Measurements from ENCODE around the gene PPM1L. TPM values are rescaled to one million over a fixed set of nuclear protein-coding genes. Genes with fewer than 3 reads are reported as not detected.
A peak's percentile ranks its signal among the peaks of the same experiment; 100 is the strongest.

PPM1L gene
- total RNA-seq, 1 experiment from 2014 or later = 13.2 TPM

DNA sequence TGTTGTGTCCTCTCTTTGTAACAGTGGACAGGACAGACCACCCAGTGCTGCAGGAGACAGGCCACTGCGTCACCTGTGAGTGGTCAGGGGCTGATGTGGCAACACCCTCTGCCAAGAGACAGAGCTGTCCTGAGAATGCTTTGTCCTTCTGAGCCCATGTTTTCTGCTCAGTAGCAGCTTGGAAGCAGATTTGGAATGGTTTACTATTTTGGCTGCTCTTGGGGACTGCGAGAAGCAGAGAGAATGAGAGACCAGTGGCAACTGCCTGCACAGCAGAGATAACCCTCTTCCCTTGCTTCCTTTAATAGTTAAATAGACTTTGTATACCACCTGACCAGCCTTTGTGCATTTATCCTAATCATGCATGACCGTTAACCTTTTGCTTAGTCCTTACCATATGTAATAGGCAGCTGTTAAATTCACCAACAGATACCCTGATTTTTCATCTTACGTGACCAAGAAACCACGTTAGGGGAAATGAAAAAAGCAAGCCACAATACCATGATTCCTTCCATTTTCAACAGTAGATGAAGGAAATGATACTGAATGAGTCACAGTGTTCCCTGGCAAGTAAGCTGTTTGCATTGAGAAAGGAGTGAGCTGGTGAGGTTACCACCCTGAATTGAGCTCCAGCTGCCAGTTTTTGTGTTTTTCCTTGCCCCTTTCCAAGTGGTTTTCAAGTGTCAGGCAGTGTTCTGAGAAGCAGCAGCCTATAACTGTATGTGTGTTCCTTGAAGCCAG, 313.6 kb downstream of the PPM1L start:
- H3K4me1 ChIP-seq (ENCODE audit: control insufficient read depth in 1 of 2, insufficient read depth in 2 of 2, low read length in 2 of 2) = no peaks in the 10 kb centered on the region
- H3K4me2 ChIP-seq (ENCODE audit: low read length) = no peak overlapping the region
- H3K36me3 ChIP-seq (ENCODE audit: control insufficient read depth in 1 of 2, insufficient read depth in 2 of 2, low read length in 2 of 2) = no peaks in the 10 kb centered on the region
- no peaks in the 10 kb centered on the region for H3K27me3 ChIP-seq (ENCODE audit: insufficient read depth, low read length)
- DNase-seq (ENCODE audit: low read depth, low spot score) (no peak), ATAC-seq (no peak)
- CTCF ChIA-PET = no interaction called here
- no peak overlapping the region for H2AFZ ChIP-seq (ENCODE audit: low read depth, low read length, poor library complexity, severe bottlenecking)
- intact Hi-C loops (cut with micrococcal nuclease) = no loop called here
- no peaks in the 10 kb centered on the region for H3K9me3 ChIP-seq (ENCODE audit: control insufficient read depth in 1 of 2, insufficient read depth in 1 of 2, low read depth in 1 of 2, low read length in 2 of 2)
- TF ChIP-seq SP1 (IDR thresholded peaks at IDR 0.05; ENCODE audit: low read depth) = 0 out of 2 replicates have a peak, but pooled peaks have one; percentile 9
- TF ChIP-seq, protein P1, sequence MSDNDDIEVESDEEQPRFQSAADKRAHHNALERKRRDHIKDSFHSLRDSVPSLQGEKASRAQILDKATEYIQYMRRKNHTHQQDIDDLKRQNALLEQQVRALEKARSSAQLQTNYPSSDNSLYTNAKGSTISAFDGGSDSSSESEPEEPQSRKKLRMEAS (IDR thresholded peaks at IDR 0.05) = no peak
- no TSS peak for BruUV-seq (replicated peaks)
- RAD21 ChIA-PET (ENCODE audit: low non-redundant PET in 1 of 2, low total read pairs in 2 of 2, uncharacterized antibody in 2 of 2, unreplicated experiment in 2 of 2) = no interaction called here
- no peak overlapping the region for H3K27ac ChIP-seq (ENCODE audit: low read depth, low read length)
- POLR2A ChIA-PET = no interaction called here
- no peaks in the 10 kb centered on the region for H4K20me1 ChIP-seq (ENCODE audit: insufficient read depth)
- no peak overlapping the region for H3K4me3 ChIP-seq (replicated peaks in 1 of 2; ENCODE audit: low read depth in 1 of 2, low read length in 2 of 2)
- H3K9ac ChIP-seq (ENCODE audit: low read length) = no peak overlapping the region
- no peaks in the 10 kb centered on the region for H3K79me2 ChIP-seq (ENCODE audit: insufficient read depth, low read length)
- no peaks in the 10 kb centered on the region for H3K9me2 ChIP-seq (ENCODE audit: insufficient read depth)

- ATAC-seq = no peak
Observed at GRCh38 chr3:161070252-161070930, 314.4 kb downstream of the PPM1L start.

More at GRCh38 chr3:161070252-161070930, 314.4 kb downstream of the PPM1L start:
- ChIA-PET POLR2A (no interaction called here), RAD21 (ENCODE audit: low non-redundant PET in 1 of 2, low total read pairs in 2 of 2, uncharacterized antibody in 2 of 2, unreplicated experiment in 2 of 2) (no interaction called here), CTCF (no interaction called here)
- BruUV-seq (replicated peaks) = no TSS peak
- Histone ChIP-seq H4K20me1 (ENCODE audit: insufficient read depth) (no peaks in the 10 kb centered on the region), H3K79me2 (ENCODE audit: insufficient read depth, low read length) (no peaks in the 10 kb centered on the region), H3K9me2 (ENCODE audit: insufficient read depth) (no peaks in the 10 kb centered on the region), H2AFZ (ENCODE audit: low read depth, low read length, poor library complexity, severe bottlenecking) (no peak overlapping the region), H3K27me3 (ENCODE audit: insufficient read depth, low read length) (no peaks in the 10 kb centered on the region), H3K27ac (ENCODE audit: low read depth, low read length) (no peak overlapping the region), H3K4me1 (ENCODE audit: control insufficient read depth in 1 of 2, insufficient read depth in 2 of 2, low read length in 2 of 2) (no peaks in the 10 kb centered on the region), H3K4me3 (replicated peaks in 1 of 2; ENCODE audit: low read depth in 1 of 2, low read length in 2 of 2) (no peak overlapping the region), H3K36me3 (ENCODE audit: control insufficient read depth in 1 of 2, insufficient read depth in 2 of 2, low read length in 2 of 2) (no peaks in the 10 kb centered on the region), H3K4me2 (ENCODE audit: low read length) (no peak overlapping the region), H3K9ac (ENCODE audit: low read length) (no peak overlapping the region), H3K9me3 (ENCODE audit: control insufficient read depth in 1 of 2, insufficient read depth in 1 of 2, low read depth in 1 of 2, low read length in 2 of 2) (no peaks in the 10 kb centered on the region)
- DNase-seq (ENCODE audit: low read depth, low spot score) = no peak
- intact Hi-C loops (cut with micrococcal nuclease) = no loop called here
- TF ChIP-seq ATF3 (IDR thresholded peaks at IDR 0.05) (no peak), EGR1 (IDR thresholded peaks at IDR 0.05; ENCODE audit: low read depth) (no peak), ZFX (IDR thresholded peaks at IDR 0.05) (no peak), SIN3A (IDR thresholded peaks at IDR 0.05; ENCODE audit: low read depth) (no peak), EZH2phosphoT487 (IDR thresholded peaks at IDR 0.05; ENCODE audit: borderline replicate concordance) (no peak), SRF (IDR thresholded peaks at IDR 0.05; ENCODE audit: low read depth) (no peak), ZBTB33 (IDR thresholded peaks at IDR 0.05; ENCODE audit: extremely low read depth, insufficient replicate concordance, low read length) (no peak), ELF1 (IDR thresholded peaks at IDR 0.05; ENCODE audit: borderline replicate concordance, low read depth) (no peak), RAD21 (IDR thresholded peaks at IDR 0.05; ENCODE audit: low read depth) (no peak)
- TF ChIP-seq, protein P1 (IDR thresholded peaks at IDR 0.05) = no peak
- TF ChIP-seq, protein P2, sequence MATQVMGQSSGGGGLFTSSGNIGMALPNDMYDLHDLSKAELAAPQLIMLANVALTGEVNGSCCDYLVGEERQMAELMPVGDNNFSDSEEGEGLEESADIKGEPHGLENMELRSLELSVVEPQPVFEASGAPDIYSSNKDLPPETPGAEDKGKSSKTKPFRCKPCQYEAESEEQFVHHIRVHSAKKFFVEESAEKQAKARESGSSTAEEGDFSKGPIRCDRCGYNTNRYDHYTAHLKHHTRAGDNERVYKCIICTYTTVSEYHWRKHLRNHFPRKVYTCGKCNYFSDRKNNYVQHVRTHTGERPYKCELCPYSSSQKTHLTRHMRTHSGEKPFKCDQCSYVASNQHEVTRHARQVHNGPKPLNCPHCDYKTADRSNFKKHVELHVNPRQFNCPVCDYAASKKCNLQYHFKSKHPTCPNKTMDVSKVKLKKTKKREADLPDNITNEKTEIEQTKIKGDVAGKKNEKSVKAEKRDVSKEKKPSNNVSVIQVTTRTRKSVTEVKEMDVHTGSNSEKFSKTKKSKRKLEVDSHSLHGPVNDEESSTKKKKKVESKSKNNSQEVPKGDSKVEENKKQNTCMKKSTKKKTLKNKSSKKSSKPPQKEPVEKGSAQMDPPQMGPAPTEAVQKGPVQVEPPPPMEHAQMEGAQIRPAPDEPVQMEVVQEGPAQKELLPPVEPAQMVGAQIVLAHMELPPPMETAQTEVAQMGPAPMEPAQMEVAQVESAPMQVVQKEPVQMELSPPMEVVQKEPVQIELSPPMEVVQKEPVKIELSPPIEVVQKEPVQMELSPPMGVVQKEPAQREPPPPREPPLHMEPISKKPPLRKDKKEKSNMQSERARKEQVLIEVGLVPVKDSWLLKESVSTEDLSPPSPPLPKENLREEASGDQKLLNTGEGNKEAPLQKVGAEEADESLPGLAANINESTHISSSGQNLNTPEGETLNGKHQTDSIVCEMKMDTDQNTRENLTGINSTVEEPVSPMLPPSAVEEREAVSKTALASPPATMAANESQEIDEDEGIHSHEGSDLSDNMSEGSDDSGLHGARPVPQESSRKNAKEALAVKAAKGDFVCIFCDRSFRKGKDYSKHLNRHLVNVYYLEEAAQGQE (IDR thresholded peaks at IDR 0.05; ENCODE audit: low read depth) = no peak

Data from HCT116 (cell line).